GM19099 (cell line): ENCODE measurements around the gene CTF1.

ENCODE experiments used
- POLR2A ChIP-seq: IDR thresholded peaks from 3 replicates; pipeline ENCODE4 v1.6.1; 2011; ENCODE audit warnings: low read depth; ENCODE audit not compliant: insufficient read length; ENCODE audit errors: extremely low read depth

CTF1 gene

GRCh38 chr16:30937692-30938091, 41.3 kb downstream of the CTF1 start:
- no peak for TF ChIP-seq POLR2A

- no peak for TF ChIP-seq POLR2A
Measured at GRCh38 chr16:30941600-30942425, 45.4 kb downstream of the CTF1 start.

GRCh38 chr16:30942426-30942806, 46.0 kb downstream of the CTF1 start:
- TF ChIP-seq POLR2A = no peak

- TF ChIP-seq POLR2A = no peak
Measured at GRCh38 chr16:30944352-30944751, 47.9 kb downstream of the CTF1 start.

GRCh38 chr16:30946671-30947540, 50.5 kb downstream of the CTF1 start:
- no peak for TF ChIP-seq POLR2A

GRCh38 chr16:30947541-30947858, 51.1 kb downstream of the CTF1 start:
- TF ChIP-seq POLR2A = no peak

- TF ChIP-seq POLR2A = no peak
Measured at GRCh38 chr16:30947859-30948666, 51.6 kb downstream of the CTF1 start.

- peak; percentile 75 for TF ChIP-seq POLR2A
Measured at GRCh38 chr16:30948667-30949649, 52.5 kb downstream of the CTF1 start, which contains the start of gene ORAI3. Gene ORAI3 (plus strand): TSS chr16:30949068. CDS start chr16:30949290, 222 bp downstream.

- TF ChIP-seq POLR2A = peak; percentile 76
Measured at GRCh38 chr16:30949650-30950515, 53.5 kb downstream of the CTF1 start.

GRCh38 chr16:30950516-30951065, 54.2 kb downstream of the CTF1 start:
- no peak for TF ChIP-seq POLR2A

- no peak for TF ChIP-seq POLR2A
Measured at GRCh38 chr16:30951193-30951592, 54.8 kb downstream of the CTF1 start.

- no peak for TF ChIP-seq POLR2A
Measured at GRCh38 chr16:30951750-30952149, 55.3 kb downstream of the CTF1 start.

GRCh38 chr16:30953111-30953510, 56.7 kb downstream of the CTF1 start:
- no peak for TF ChIP-seq POLR2A
